ENCODE results near the gene GDI1. TPM values are rescaled to one million over a fixed set of nuclear protein-coding genes. Genes with fewer than 3 reads are reported as not detected.

GDI1 gene
- total and polyA plus RNA-seq, 2 donors (not counting 1 experiment from before 2014, with no cell fraction given): 199 to 311 TPM

GRCh38 chrX:154396973-154397887 lies 39.7 kb upstream of the GDI1 start:
- Histone ChIP-seq H3K27me3 (replicated peaks in 1 of 4; ENCODE audit: control extremely low read depth in 1 of 4, control insufficient read depth in 3 of 4, insufficient read depth in 4 of 4, low read length in 3 of 4) (no peaks in the 10 kb centered on the region), H3K9me3 (ENCODE audit: control extremely low read depth in 1 of 3, control insufficient read depth in 2 of 3, insufficient read depth in 1 of 3, low read length in 2 of 3) (no peaks in the 10 kb centered on the region), H3K4me2 (replicated peaks; ENCODE audit: low read depth, low read length, poor library complexity, severe bottlenecking) (peak overlapping the region; percentile 81), H3K79me2 (ENCODE audit: control insufficient read depth, insufficient read depth, low read length) (no peaks in the 10 kb centered on the region), H4K20me1 (ENCODE audit: control insufficient read depth, insufficient read depth, low read length, poor library complexity, severe bottlenecking) (peaks cover 30% of the 10 kb centered on the region), H3K4me3 (ENCODE audit: control extremely low read depth in 1 of 5, extremely low read depth in 1 of 5, insufficient read depth in 1 of 5, low read depth in 2 of 5, low read length in 4 of 5) (peak overlapping the region; percentile 34 to 96 (median 78)), H3K27ac (ENCODE audit: low read length in 2 of 2) (peak overlapping the region; percentile 99 to 100), H3K36me3 (replicated peaks in 1 of 2; ENCODE audit: control extremely low read depth in 1 of 2, control insufficient read depth in 1 of 2, extremely low read depth in 1 of 2, insufficient read depth in 2 of 2, low read length in 1 of 2) (peaks cover 0 to 22% of the 10 kb centered on the region in 2 experiments), H3K4me1 (ENCODE audit: control insufficient read depth in 2 of 2, insufficient read depth in 2 of 2, low read length in 2 of 2) (peaks cover 12 to 20% of the 10 kb centered on the region in 2 donors), H2AFZ (ENCODE audit: insufficient read depth, low read depth, low read length, poor library complexity, severe bottlenecking) (peak overlapping the region; percentile 39), H3K9ac (ENCODE audit: low read length) (peak overlapping the region; percentile 86)
- H3K27me3 Mint-ChIP-seq: no peaks in the 10 kb centered on the region
- peak; percentile 64 for ATAC-seq (ENCODE audit: low read depth)
- intact Hi-C loops (cut with micrococcal nuclease): loop anchor here (5.0 kb wide), 2 partner anchors 95 to 120 kb away; partner anchors contain the start of genes FAM3A and SLC10A3
- ChIA-PET CTCF (interaction anchor here (0.8 to 3.2 kb wide), 4 partner anchors 23 to 136 kb away, joined by 3 to 17 read pairs (median 10); partner anchors contain the start of genes FLNA and SLC10A3), POLR2A (interaction anchor here (0.6 to 3.4 kb wide), 19 partner anchors 10 to 977 kb away, joined by 3 to 31 read pairs (median 7); partner anchors contain the start of genes ARHGAP4, DNASE1L1, EMD and FAM3A)
- 7% methylated on average over 27 of the region's 53 CpGs for WGBS (ENCODE audit: insufficient coverage)
- DNase-seq: peak; percentile 82
- H3K9me3 Mint-ChIP-seq (ENCODE audit: insufficient read depth): no peaks in the 10 kb centered on the region
- H3K4me3 Mint-ChIP-seq: peak overlapping the region; percentile 99
- peaks cover 17% of the 10 kb centered on the region for H3K4me1 Mint-ChIP-seq
- peak overlapping the region; percentile 99 for H3K27ac Mint-ChIP-seq
- TF ChIP-seq CTCF (IDR thresholded peaks at IDR 0.05) (no peak), EZH2 (IDR thresholded peaks at IDR 0.05; ENCODE audit: borderline replicate concordance, insufficient read depth, low read depth, low read length, poor library complexity, severe bottlenecking) (no peak)

Measured in B cell (primary cell).